HUDEP-2 (cell line): Measurements from ENCODE around the gene HGS.
A peak's percentile ranks its signal among the peaks of the same experiment; 100 is the strongest.

Source experiments
- DNase-seq, 76 experiments: peaks; one replicate each; lab custom pipeline; 2025; ENCODE audit not compliant: unreplicated experiment in 76 of 76; lab: John Stamatoyannopoulos, UW

The HGS gene

DNA sequence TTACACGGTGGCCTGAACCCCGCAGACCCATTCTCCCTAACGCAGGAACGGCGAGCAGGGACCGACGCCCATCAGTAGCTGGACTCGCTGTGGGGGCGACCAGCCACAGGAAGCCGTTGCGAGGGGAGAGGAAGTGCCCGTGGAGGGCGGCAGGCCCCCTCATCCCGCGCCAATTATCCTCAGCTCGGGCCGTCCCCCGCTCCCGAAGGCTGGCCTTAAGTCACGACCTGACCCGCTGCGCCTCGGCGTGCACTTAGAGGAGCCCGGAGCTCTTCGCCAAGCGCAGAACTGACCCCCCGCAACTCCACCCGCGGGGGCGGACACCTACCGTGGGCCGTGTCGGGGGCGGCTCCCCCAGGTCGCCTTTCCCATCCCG, 615 bp upstream of the HGS start:
- DNase-seq: no peak

DNA sequence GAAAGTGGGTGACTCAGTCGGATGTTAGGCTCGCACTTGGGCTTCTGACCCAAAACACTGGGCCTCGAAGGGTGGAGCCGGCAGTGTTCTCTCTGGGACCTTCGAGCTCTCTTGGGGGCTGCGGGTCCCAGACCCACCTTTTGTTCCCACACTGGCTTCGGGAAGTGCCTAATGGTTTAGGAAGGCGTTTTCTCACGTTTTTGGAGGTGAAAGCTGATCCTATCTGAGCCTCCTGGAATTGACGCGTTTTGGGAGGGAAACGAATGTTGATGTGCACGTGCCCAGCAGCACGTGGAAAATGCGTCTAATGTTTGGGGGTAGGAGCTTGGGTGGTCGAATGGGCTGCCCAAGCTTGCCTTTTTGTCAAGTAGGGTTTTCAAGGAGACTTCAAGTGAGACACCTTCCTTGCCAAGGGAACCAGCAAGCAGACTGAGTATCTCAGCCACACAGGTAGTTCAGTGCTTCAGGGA, 666 bp downstream of the HGS start:
- DNase-seq: peak in 10 of 76 experiments; percentile 10 to 37 (median 25)

DNA sequence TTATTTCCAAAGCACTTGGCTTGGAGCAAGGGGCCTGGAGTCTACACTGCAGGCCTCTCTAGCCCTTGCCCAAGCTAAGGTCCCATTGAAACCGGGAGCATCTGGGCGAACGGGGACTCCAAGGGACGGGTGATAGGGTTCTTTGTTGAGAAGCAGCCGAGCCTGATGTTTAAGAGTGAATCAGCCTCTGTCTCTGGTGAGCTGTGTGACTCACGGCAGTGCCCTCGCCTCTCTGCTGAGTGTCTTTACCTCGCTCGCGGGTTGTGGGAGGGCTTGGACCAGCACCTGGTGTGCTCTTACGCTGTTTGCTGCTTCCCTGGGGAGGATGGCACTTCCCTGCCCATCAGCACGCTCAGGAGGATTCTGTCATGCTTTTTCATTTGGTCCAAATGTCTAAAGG, 1.3 kb downstream of the HGS start:
- peak in 7 of 76 experiments; percentile 8 to 30 (median 18) for DNase-seq

DNA sequence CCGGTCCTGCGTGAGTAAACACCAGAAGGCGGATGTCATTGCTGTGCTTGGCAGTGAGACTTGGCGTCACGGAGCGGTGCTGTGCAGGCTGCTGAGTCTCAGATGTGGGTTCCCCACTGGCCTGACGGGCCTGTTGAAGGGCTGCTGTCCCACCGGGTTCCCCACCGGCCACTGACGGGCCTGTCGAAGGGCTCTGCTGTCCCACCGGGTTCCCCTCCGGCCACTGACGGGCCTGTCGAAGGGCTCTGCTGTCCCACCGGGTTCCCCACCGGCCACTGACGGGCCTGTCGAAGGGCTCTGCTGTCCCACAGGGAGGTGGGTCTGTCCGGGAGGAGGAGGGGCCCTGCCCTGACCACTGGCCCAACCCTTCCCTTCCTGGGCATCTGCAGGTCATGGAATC, 2.8 kb downstream of the HGS start:
- no peak for DNase-seq

DNA sequence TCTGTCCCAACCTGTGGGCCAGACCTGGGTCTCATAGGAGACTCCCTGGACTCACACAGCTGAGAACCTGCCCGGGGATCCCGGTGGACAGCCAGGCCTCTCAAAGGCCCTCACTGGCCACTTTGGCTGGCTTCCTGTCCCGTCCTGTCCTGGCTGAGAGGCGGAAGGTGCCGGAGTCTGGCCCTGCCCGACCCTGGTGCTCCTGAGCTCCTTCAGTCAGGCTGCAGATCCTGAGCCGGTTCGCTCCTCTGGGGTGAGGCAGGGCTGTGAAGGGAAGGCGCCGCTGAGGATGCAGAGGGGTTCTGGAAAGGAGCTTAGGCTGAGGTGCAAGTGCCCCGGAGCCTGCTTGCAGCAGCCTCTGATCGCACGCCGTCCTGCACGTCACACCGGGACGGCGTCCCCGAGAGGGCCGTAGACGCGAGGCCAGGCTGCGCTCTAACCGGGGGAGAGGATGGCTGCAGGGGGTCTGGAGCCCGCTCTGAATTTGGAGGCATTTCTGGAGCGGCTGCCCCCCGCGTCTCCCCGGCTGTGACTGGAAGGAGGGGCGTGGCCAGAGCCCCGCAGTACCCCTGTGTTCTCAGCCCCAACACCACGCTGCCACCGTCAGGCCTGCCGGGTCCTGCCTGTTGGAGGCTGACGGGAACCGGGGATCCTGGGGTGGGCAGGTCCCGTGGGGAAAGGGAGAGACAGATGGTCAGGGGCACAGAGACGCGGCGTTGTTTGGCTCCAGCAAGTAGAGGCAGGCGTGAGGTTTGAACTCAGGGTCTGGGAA, 4.1 kb downstream of the HGS start:
- DNase-seq: no peak

DNA sequence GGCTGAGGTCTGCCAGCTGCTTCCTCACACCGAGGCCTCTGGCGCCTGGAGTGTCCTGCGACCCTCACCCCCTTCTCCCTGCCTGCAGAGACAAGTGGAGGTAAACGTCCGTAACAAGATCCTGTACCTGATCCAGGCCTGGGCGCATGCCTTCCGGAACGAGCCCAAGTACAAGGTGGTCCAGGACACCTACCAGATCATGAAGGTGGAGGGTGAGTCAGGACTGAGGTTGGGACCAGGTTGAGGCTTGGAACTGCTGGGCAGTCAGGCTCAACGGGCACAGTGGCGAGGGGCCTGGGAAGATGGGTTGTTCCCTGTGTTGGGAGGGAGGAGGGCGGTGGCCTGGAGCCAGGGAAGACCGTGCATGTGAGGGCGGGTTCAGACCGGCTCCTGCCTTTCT, 4.8 kb downstream of the HGS start:
- DNase-seq: no peak

DNA sequence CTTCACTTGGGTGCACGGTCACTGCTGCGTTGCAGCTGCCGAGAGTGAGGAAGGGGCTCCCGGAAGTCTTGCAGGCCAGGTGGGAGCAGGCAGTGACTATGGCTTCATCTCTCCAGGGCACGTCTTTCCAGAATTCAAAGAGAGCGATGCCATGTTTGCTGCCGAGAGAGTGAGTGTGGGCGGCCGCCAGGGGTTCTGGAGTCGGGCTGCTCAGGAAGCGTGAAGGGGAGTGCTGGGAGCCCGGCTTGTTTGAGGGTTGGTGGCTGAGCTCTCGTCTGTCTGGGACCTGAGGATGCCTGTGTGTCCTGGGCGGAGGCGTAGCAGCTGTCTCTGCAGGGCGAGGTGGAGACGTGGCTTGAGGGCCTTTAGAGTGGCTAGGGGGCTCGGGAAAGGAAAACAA, 6.3 kb downstream of the HGS start:
- no peak for DNase-seq

DNA sequence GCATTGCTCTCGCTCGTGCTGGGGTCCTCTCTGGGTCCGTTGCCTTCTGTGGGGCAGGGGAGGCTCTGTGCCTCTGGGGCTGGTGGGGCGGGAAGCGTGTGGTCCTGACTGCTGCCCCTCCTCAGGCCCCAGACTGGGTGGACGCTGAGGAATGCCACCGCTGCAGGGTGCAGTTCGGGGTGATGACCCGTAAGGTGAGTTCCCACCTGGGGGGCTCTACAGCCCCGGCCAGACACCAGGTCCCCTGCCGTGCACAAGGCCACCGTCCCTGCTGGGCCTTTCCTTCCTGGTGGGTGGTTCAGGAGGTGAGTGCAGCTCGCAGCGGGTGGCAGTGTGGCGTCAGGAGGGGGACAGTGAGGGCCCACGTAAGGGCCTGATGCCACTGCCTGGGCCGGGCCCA, 6.7 kb downstream of the HGS start:
- no peak for DNase-seq

DNA sequence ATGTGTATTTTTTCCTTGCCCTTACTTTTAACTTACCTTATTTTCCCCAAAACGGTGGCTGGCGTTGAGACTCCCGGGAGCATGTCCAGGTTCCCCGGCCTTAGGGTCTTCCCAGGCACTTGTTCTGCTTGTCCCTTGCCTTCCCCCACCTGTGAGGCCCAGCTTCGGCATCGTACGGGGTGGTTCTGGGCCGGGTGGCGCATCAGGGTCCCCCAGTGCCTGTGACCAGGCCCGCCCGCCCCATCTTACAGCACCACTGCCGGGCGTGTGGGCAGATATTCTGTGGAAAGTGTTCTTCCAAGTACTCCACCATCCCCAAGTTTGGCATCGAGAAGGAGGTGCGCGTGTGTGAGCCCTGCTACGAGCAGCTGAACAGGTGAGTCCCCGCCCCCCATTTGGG, 7.4 kb downstream of the HGS start:
- DNase-seq: no peak

DNA sequence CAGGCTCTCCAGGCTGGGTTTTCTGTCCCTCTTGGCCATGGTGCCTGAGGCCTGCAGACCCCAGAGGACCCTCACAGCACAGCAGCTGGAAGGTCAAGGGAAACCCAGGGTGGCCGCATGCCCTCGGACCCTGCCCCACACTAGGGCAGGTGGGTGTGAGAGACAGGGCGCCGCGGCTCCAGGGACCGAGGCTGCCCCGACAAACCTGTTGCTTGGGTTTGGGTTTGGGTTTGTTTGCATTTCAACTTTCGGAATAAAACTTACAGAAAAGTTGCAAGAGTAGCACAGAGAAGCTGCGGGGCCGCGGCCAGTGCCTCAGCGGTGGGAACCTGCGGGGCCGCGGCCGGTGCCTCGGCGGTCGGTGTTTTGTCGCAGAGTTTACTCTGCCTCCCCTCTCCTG, 7.8 kb downstream of the HGS start:
- DNase-seq: no peak

DNA sequence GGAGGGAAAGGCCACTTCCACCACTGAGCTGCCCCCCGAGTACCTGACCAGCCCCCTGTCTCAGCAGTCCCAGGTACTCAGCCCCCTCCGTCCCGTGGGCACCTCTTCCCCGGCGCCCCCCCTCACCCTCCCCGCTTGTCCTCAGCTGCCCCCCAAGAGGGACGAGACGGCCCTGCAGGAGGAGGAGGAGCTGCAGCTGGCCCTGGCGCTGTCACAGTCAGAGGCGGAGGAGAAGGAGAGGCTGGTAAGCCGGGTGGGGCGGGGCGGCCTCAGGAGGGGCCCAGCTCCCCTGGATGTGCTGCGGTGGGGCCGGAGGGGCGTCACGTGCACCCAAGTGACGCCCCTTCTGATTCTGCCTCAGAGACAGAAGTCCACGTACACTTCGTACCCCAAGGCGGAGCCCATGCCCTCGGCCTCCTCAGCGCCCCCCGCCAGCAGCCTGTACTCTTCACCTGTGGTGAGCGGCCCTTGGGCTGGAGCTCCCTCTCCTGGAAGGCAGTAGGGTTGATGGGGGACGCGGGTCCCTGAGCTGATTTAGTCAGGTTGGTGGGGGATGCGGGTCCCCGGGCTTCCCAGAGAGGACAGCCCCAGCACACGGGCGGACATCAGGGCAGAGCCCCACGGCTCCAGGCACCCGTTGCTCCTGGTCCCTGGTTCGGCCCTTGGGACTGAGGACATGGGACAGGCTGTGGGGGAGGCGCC, 9.8 kb downstream of the HGS start:
- no peak for DNase-seq

DNA sequence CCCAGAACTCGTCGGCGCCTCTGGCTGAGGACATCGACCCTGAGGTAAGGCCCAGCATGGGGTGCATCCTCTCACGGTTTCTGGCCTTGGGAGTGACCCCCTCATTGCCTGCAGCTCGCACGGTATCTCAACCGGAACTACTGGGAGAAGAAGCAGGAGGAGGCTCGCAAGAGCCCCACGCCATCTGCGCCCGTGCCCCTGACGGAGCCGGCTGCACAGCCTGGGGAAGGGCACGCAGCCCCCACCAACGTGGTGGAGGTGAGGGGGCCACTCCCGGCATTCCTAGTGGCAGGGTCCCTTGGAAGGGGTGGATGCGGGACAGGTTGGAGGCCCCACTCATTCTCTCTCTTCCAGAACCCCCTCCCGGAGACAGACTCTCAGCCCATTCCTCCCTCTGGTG, 11.0 kb downstream of the HGS start:
- DNase-seq: no peak

DNA sequence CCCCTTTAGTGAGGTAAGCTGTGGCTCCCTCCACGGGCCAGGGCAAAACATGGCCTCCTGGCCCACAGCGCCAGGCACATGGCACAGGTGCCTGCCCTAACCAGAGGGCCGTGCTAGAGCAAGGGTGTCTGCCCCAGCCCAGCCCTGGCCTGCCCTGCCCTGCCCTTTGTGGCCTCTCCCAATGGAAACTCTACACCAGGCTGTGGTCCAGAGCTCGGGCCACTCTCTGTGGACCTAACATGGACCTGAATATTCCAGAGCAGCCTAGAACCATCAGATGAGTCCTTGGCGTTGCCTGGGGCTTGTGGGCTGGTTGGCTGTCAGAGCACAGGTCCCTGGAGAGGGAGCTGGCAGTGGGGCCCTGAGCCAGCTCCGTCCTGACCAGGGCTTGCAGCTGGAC, 11.4 kb downstream of the HGS start:
- DNase-seq: no peak

DNA sequence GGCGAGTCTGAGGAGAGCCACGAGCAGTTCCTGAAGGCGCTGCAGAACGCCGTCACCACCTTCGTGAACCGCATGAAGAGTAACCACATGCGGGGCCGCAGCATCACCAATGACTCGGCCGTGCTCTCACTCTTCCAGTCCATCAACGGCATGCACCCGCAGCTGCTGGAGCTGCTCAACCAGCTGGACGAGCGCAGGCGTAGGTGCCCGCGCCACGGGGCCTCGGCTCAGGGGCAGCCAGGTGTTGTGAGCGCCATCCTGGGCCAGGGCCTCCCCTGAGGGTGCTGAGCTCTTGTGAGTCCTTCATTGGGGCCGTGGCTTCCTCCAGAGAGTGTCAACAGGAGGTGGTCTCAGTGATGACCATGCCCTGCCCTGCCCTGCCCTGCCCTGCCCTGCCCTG, 12.0 kb downstream of the HGS start:
- DNase-seq: no peak

DNA sequence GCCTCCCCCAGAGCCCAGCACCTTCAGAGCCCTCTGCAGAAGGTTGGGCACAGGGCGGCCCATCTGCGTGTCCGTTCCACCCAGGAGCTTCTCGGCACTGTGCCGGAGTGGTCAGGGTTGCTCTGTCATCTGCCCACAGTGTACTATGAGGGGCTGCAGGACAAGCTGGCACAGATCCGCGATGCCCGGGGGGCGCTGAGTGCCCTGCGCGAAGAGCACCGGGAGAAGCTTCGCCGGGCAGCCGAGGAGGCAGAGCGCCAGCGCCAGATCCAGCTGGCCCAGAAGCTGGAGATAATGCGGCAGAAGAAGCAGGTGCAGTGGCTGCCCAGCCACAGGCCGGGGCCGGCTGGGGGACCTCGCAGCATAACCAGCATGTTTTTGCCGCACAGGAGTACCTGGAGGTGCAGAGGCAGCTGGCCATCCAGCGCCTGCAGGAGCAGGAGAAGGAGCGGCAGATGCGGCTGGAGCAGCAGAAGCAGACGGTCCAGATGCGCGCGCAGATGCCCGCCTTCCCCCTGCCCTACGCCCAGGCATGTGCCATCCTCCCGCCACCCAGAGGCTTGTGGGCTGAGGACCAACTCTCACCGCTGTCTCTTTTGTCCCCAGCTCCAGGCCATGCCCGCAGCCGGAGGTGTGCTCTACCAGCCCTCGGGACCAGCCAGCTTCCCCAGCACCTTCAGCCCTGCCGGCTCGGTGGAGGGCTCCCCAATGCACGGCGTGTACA, 12.6 kb downstream of the HGS start:
- no peak for DNase-seq

DNA sequence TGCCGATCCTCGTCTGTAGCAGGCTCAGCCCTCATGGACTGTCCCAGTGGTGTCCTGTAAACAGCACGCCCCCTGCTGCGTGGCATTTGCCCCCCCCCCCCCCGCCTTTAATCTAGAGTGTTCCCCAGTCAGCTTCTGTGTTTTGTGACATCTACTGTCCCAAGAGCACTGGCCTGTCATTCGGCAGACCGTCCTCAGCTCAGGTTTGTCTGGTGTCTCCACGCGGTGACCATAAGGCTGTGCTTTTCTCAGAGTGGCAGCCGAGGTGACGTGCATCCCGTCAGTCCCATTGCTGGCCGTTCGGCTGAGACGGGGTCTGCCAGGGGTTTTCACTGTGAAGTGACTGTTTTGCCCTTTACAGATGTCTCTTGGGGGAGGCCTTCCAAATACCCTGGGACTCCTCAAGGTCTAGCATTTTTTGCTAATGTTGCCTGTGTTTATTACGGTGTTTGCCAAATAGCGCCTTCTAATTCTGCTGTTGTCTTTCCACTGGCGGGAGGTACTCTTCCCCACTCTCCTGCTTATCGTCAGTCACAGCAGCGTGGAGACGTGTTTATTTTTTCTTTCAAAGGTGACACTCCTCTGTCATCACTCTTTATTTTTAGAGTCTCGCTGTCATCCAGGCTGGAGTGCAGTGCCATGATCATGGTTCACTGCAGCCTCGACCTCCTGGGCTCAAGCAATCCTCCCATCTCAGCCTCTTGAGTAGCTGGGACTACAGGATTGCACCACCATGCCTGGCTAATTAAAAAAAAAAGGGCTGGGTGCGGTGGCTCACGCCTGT, 13.6 kb downstream of the HGS start:
- DNase-seq: no peak

DNA sequence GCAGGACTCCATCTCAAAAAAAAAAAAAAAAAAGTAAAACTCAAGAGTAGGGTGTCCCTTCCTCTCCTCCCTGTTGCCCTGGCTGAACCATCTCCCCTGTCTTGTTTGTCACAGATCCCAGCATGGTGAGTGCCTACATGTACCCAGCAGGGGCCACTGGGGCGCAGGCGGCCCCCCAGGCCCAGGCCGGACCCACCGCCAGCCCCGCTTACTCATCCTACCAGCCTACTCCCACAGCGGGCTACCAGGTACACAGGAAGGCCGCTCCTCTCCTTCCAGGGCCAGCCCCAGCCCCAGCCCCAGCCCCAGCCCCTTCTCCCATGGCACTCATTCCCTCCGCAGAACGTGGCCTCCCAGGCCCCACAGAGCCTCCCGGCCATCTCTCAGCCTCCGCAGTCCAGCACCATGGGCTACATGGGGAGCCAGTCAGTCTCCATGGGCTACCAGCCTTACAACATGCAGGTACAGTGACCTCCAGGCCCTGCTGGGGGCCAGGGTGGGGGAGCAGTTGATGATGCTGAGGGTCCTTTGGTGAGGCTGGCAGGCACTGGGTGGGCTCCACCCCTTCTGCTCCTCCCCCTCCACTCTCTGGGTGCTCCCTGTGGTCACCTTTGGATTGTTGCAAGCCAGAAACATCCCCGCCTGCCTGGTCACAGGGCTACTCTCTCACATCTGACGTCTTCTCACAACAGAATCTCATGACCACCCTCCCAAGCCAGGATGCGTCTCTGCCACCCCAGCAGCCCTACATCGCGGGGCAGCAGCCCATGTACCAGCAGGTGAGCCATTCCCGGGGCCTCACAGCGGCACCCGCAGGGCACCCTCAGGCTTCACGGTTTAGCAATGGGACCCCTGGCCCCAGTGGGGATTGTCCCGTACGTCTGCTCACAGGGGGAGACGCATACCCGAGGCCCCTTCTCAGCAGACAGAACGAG, 16.8 kb downstream of the HGS start:
- DNase-seq: no peak

DNA sequence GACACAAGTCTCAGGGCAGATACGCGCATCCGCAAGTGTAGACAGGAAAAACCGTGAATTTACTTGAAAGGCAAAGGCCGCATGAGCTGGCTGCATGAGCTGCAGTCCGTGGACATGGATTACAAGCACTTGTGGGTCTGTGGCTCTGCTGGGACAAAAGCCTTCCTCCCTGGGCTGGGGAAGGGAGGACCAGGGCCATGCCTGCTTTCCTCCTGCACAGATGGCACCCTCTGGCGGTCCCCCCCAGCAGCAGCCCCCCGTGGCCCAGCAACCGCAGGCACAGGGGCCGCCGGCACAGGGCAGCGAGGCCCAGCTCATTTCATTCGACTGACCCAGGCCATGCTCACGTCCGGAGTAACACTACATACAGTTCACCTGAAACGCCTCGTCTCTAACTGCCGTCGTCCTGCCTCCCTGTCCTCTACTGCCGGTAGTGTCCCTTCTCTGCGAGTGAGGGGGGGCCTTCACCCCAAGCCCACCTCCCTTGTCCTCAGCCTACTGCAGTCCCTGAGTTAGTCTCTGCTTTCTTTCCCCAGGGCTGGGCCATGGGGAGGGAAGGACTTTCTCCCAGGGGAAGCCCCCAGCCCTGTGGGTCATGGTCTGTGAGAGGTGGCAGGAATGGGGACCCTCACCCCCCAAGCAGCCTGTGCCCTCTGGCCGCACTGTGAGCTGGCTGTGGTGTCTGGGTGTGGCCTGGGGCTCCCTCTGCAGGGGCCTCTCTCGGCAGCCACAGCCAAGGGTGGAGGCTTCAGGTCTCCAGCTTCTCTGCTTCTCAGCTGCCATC, 17.7 kb downstream of the HGS start:
- peak in 47 of 76 experiments; percentile 7 to 67 (median 36) for DNase-seq
